ENCODE data around the gene TBXA2R.
"Not testable (repeated sequence)": the region's sequence is repeated elsewhere in the genome, so short reads cannot be mapped to it uniquely, and the experiment has no call there.

The TBXA2R gene

GRCh38 chr19:3577723-3578344 is 28.8 kb downstream of the TBXA2R start:
- DNase-seq (ENCODE audit: low read depth): no peak

GRCh38 chr19:3576696-3577443 is 29.8 kb downstream of the TBXA2R start:
- DNase-seq (ENCODE audit: low read depth): no peak

GRCh38 chr19:3575949-3576673 is 30.6 kb downstream of the TBXA2R start:
- DNase-seq (ENCODE audit: low read depth): no peak

- DNase-seq (ENCODE audit: low read depth): no peak
These were observed 31.4 kb downstream of the TBXA2R start for GRCh38 chr19:3575260-3575741.

- DNase-seq (ENCODE audit: low read depth): peak; percentile 65
These were observed 32.6 kb downstream of the TBXA2R start for GRCh38 chr19:3573858-3574637.

GRCh38 chr19:3573162-3573857 is 33.4 kb downstream of the TBXA2R start:
- no peak for DNase-seq (ENCODE audit: low read depth)

- no peak for DNase-seq (ENCODE audit: low read depth)
These were observed 33.9 kb downstream of the TBXA2R start, which contains the start of gene HMG20B for GRCh38 chr19:3572855-3573161. Gene HMG20B (plus strand): TSS chr19:3572944. CDS start chr19:3573310, 366 bp downstream.

- DNase-seq (ENCODE audit: low read depth): peak; percentile 100
These were observed 34.4 kb downstream of the TBXA2R start for GRCh38 chr19:3572132-3572854.

- no peak for DNase-seq (ENCODE audit: low read depth)
These were observed 36.1 kb downstream of the TBXA2R start for GRCh38 chr19:3570606-3571011.

GRCh38 chr19:3570042-3570441 is 36.6 kb downstream of the TBXA2R start:
- DNase-seq (ENCODE audit: low read depth): not testable (repeated sequence)

GRCh38 chr19:3565139-3565538 is 41.5 kb downstream of the TBXA2R start:
- DNase-seq (ENCODE audit: low read depth): no peak

GRCh38 chr19:3563709-3564524 is 42.8 kb downstream of the TBXA2R start:
- DNase-seq (ENCODE audit: low read depth): no peak

- DNase-seq (ENCODE audit: low read depth): peak; percentile 92
These were observed 49.0 kb downstream of the TBXA2R start, which contains the start of gene MFSD12 for GRCh38 chr19:3557461-3558248. Gene MFSD12 (minus strand): TSS chr19:3557586. CDS start chr19:3557403, 183 bp downstream.

GRCh38 chr19:3556978-3557460 is 49.7 kb downstream of the TBXA2R start:
- peak; percentile 65 for DNase-seq (ENCODE audit: low read depth)

GRCh38 chr19:3556423-3556977 is 50.2 kb downstream of the TBXA2R start:
- DNase-seq (ENCODE audit: low read depth): no peak

- DNase-seq (ENCODE audit: low read depth): no peak
These were observed 50.8 kb downstream of the TBXA2R start for GRCh38 chr19:3555653-3556422.

GRCh38 chr19:3554254-3555083 is 52.2 kb downstream of the TBXA2R start:
- DNase-seq (ENCODE audit: low read depth): no peak
